ENCODE data around the gene GPR135. TPM values are rescaled to one million over a fixed set of nuclear protein-coding genes. Genes with fewer than 3 reads are reported as not detected.

GPR135 gene
- 1 to 10 TPM; 2.8 to 8.8 (median 6.0) TPM for total RNA-seq

GRCh38 chr14:59465316-59466135, at the start of gene GPR135:
Gene GPR135 (minus strand): TSS chr14:59465380. CDS start chr14:59465226, 154 bp downstream.
- Histone ChIP-seq H3K27ac (peak within 1 kb of the TSS; percentile 20 to 77 (median 58)), H3K27me3 (no peaks in the 10 kb centered on the region), H3K36me3 (no peaks in the 10 kb centered on the region), H3K4me3 (peak within 1 kb of the TSS; percentile 55 to 82 (median 70)), H3K4me1 (peaks cover 0 to 8% (median 0%) of the 10 kb centered on the region in 4 donors), H3K9me3 (no peaks in the 10 kb centered on the region)
- TF ChIP-seq POLR2A (IDR thresholded peaks at IDR 0.05) (no peak), CTCF (IDR thresholded peaks at IDR 0.05) (no peak)
- DNase-seq = peak in 1 of 3 donors; percentile 59

GRCh38 chr14:59511916-59512575, 46.9 kb upstream of the GPR135 start:
- Histone ChIP-seq H3K27me3 (no peaks in the 10 kb centered on the region), H3K9me3 (no peaks in the 10 kb centered on the region), H3K36me3 (no peaks in the 10 kb centered on the region), H3K27ac (no peak overlapping the region), H3K4me1 (peaks cover 0 to 9% (median 2%) of the 10 kb centered on the region in 4 donors), H3K4me3 (no peak overlapping the region)
- TF ChIP-seq POLR2A (IDR thresholded peaks at IDR 0.05) = no peak
- peak in 3 of 6 experiments; percentile 30 to 49 (median 34) for TF ChIP-seq CTCF (IDR thresholded peaks at IDR 0.05)
- DNase-seq = no peak

GRCh38 chr14:59510966-59511365, 45.8 kb upstream of the GPR135 start:
- H3K9me3 ChIP-seq = no peaks in the 10 kb centered on the region
- peaks cover 0 to 9% (median 2%) of the 10 kb centered on the region in 4 donors for H3K4me1 ChIP-seq
- no peak for TF ChIP-seq POLR2A (IDR thresholded peaks at IDR 0.05)
- no peaks in the 10 kb centered on the region for H3K36me3 ChIP-seq
- H3K4me3 ChIP-seq = no peak overlapping the region
- H3K27ac ChIP-seq = no peak overlapping the region
- no peak for DNase-seq
- H3K27me3 ChIP-seq = no peaks in the 10 kb centered on the region

GRCh38 chr14:59510001-59510400, 44.8 kb upstream of the GPR135 start:
- Histone ChIP-seq H3K9me3 (no peaks in the 10 kb centered on the region), H3K4me1 (peaks cover 0 to 9% (median 2%) of the 10 kb centered on the region in 4 donors), H3K36me3 (no peaks in the 10 kb centered on the region), H3K27me3 (no peaks in the 10 kb centered on the region), H3K27ac (no peak overlapping the region), H3K4me3 (no peak overlapping the region)
- DNase-seq = no peak
- no peak for TF ChIP-seq CTCF (IDR thresholded peaks at IDR 0.05)
- TF ChIP-seq POLR2A (IDR thresholded peaks at IDR 0.05) = no peak

- no peak for TF ChIP-seq CTCF (IDR thresholded peaks at IDR 0.05)
- no peak for TF ChIP-seq POLR2A (IDR thresholded peaks at IDR 0.05)
- Histone ChIP-seq H3K4me1 (peaks cover 0 to 9% (median 2%) of the 10 kb centered on the region in 4 donors), H3K4me3 (no peak overlapping the region), H3K9me3 (no peaks in the 10 kb centered on the region), H3K27ac (no peak overlapping the region), H3K36me3 (peaks cover 0 to 8% (median 0%) of the 10 kb centered on the region in 3 donors), H3K27me3 (no peaks in the 10 kb centered on the region)
- no peak for DNase-seq
Observed at GRCh38 chr14:59509101-59509500, 43.9 kb upstream of the GPR135 start.

- no peak overlapping the region for H3K27ac ChIP-seq
- no peak for DNase-seq
Observed at GRCh38 chr14:59507752-59508103, 42.5 kb upstream of the GPR135 start.

More at GRCh38 chr14:59507752-59508103, 42.5 kb upstream of the GPR135 start:
- Histone ChIP-seq H3K36me3 (peaks cover 0 to 17% (median 0%) of the 10 kb centered on the region in 3 donors), H3K27me3 (no peaks in the 10 kb centered on the region), H3K4me1 (peaks cover 0 to 9% (median 2%) of the 10 kb centered on the region in 4 donors), H3K9me3 (no peaks in the 10 kb centered on the region), H3K4me3 (no peak overlapping the region)
- TF ChIP-seq CTCF (IDR thresholded peaks at IDR 0.05) (no peak), POLR2A (IDR thresholded peaks at IDR 0.05) (no peak)

Data from Peyer's patch (tissue), 4 donors.